Stimulated activated CD8-positive, alpha-beta memory T cell treated with anti-CD3 and anti-CD28 coated beads, Interleukin-2, amount 100 ng/mL, for 1 hour (primary cell): Measurements from ENCODE around the gene FPGS.
"Not testable (repeated sequence)": the region's sequence is repeated elsewhere in the genome, so short reads cannot be mapped to it uniquely, and the experiment has no call there.

Experiments used
- DNase-seq, 2 donors: peaks; one replicate each; pipeline ENCODE4 v3.0.0-alpha.2; 2020; ENCODE audit warnings: low read depth in 2 of 2

FPGS gene

GRCh38 chr9:127802576-127803443, at the start of gene FPGS:
FPGS (plus strand) TSS chr9:127802882; CDS start chr9:127802925, 43 bp downstream.
- DNase-seq, result peak; percentile 56 to 71

- no peak for DNase-seq
Observed at GRCh38 chr9:127753148-127753547, 49.5 kb upstream of the FPGS start.

GRCh38 chr9:127753622-127754021, 49.1 kb upstream of the FPGS start:
- no peak for DNase-seq

- DNase-seq, result no peak
Observed at GRCh38 chr9:127754099-127755060, 48.3 kb upstream of the FPGS start.

GRCh38 chr9:127755061-127756060, 47.3 kb upstream of the FPGS start:
- no peak for DNase-seq

GRCh38 chr9:127756233-127756632, 46.4 kb upstream of the FPGS start:
- no peak for DNase-seq

GRCh38 chr9:127756776-127757175, 45.9 kb upstream of the FPGS start:
- DNase-seq, result not testable (repeated sequence)

- no peak for DNase-seq
Observed at GRCh38 chr9:127758843-127759242, 43.8 kb upstream of the FPGS start.

- no peak for DNase-seq
Observed at GRCh38 chr9:127761061-127761460, 41.6 kb upstream of the FPGS start.

- no peak for DNase-seq
Observed at GRCh38 chr9:127761491-127761956, 41.2 kb upstream of the FPGS start.

- no peak for DNase-seq
Observed at GRCh38 chr9:127762111-127762676, 40.5 kb upstream of the FPGS start.

GRCh38 chr9:127763918-127764384, 38.7 kb upstream of the FPGS start:
- DNase-seq, result no peak

- no peak for DNase-seq
Observed at GRCh38 chr9:127765418-127765817, 37.3 kb upstream of the FPGS start.

GRCh38 chr9:127767410-127767809, 35.3 kb upstream of the FPGS start:
- no peak for DNase-seq

- DNase-seq, result no peak
Observed at GRCh38 chr9:127767909-127768331, 34.8 kb upstream of the FPGS start.

- no peak for DNase-seq
Observed at GRCh38 chr9:127768698-127769097, 34.0 kb upstream of the FPGS start.

GRCh38 chr9:127769101-127769500, 33.6 kb upstream of the FPGS start:
- DNase-seq, result no peak

GRCh38 chr9:127769929-127770582, 32.6 kb upstream of the FPGS start:
- no peak for DNase-seq

- no peak for DNase-seq
Observed at GRCh38 chr9:127770583-127770904, 32.1 kb upstream of the FPGS start.

- DNase-seq, result peak; percentile 87 to 94
Observed at GRCh38 chr9:127770905-127771569, 31.6 kb upstream of the FPGS start.
